GM21576 (cell line): ENCODE results near the gene PDZD2.
A peak's percentile ranks its signal among the peaks of the same experiment; 100 is the strongest.
"Not testable (repeated sequence)": the region's sequence is repeated elsewhere in the genome, so short reads cannot be mapped to it uniquely, and the experiment has no call there.

ENCODE experiments used
- ATAC-seq: cut with Tn5 transposase; IDR thresholded peaks from one replicate; pipeline ENCODE4 v1.9.1; 2021; ENCODE audit warnings: mild to moderate bottlenecking, moderate library complexity; ENCODE audit not compliant: unreplicated experiment

Gene PDZD2

DNA sequence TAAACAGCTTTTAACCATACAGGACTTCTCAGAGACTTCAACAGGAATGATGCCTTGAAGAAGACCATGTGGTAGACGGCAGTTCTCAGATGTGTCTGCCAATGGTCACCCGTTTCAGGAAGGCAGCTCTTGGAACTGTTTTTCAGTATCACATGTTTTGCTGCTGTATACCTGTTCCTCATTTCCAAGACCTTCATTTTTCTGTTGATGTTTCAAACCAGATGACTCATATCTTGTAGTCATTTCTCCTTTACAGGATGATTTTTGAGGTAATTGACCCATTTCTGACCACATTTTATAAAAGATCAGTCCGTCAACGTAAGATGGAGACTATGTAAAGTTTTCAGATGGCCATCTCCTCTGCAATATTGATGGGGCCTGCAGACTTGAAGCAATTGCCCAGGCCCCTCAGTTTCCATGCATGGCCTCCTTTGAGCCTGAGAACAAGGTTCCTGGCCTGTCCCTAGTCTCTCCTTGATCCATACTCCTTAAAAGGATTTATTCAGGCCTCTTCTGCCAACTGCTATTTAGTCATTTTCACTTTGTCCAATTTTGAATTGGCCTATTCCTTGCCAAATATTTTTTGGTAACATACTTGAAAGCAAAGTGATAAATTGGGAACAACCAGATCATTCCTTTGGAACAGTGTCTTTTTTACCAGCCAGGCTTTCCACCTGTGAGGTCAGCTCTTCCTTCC, 128.6 kb downstream of the PDZD2 start:
- ATAC-seq, result peak; percentile 27

DNA sequence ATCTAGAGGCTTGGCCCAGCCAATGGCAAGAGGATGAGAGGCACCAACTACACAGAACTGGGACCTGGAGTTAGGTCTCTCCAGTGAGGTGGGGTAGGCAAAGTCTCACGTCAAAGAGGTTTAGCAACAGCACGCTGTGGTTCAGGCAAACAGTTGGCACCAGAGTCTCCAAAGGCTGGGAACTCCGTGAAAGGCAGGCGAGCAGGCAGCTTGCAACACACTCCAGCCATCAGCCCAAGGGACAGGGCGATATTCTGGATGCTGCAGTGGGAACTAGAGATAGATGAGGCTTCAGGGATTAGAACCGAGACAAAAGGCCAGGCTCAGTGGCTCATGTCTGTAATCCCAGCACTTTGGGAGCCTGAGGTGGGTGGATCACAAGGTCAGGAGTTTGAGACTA, 129.1 kb downstream of the PDZD2 start:
- ATAC-seq, result no peak

DNA sequence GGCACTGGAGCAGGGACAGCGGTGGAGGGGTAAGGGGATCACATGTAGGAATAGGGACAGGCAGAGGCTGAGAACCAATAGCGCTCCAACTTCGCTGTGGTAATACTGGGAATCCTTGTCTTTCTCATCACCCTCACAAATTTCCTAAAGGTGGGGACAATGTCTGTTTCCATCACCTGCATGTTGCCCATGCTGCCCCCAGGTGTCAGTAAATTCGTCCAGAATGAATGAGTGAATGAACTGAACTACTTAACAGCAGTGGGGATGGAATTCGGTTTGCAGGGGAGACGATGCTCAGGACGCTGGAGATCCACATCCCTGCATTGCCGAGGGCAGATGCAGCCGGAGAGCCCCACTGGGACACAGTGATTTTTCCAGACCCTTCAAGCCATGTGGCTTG, 129.9 kb downstream of the PDZD2 start:
- ATAC-seq, result no peak

DNA sequence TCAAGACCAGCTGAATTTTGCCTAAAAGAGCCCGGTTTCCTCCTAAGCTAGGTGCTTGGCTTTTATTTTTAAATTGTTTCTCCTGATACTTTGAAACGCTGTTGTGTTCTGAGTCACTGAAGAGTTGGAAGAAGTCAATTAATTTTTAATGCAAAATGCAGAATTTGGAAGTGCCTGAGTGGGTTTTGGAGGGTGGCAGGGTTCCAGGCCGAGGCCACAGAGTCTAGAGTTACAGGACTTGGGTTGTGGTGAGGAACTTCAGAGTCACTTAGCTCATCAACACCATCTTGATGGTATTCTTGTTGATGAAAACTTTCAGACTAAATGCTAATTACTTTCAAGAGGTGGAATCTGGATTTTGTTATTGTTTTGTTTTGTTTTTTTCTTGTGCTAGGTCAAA, 130.6 kb downstream of the PDZD2 start:
- ATAC-seq, result no peak

DNA sequence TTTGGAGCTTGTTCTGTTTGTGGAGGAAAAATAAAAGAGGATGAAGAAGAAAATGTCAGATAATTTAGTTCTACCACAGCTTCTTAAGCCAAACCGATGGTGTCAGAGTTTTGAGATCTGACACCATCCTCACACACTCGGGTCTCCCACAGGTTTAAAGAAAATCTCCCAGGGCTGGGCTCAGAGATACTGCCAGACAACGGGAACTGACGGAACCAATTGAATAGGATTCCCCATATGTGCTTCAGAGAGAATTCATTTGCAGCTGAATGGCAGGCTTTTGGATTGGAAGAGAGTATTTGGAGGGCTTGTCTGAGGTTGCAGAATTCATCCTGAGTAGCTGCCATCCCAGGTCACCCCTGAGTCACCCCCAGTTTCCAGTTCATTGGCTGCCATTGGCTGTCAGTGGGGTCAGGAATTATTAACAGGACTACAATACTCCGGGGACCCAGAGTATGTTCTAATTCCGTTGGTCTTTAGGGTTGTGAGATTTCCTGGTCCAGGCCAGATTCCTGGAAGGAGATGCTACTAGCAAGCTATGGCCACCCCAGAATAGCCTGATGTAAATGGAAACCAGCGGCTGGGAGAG, 131.3 kb downstream of the PDZD2 start:
- ATAC-seq, result no peak

DNA sequence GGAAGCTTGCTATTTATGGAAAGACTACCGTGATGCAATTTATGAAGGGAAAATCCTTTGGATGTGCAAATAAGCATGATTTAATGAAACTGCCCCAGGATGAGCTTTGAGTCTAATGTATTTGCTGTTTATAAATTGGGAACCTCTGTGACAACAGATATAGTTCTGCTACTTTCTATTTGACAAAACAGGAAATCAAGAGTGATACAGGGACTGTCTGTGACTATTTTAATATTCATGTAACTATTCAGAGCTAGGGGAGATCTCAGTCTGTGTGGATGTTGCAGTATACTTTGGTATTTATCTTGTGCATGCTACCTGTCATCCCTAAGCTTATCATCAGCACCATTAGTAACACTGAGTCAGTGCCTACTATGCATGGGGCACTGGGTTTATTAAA, 132.1 kb downstream of the PDZD2 start:
- ATAC-seq, result peak; percentile 90

DNA sequence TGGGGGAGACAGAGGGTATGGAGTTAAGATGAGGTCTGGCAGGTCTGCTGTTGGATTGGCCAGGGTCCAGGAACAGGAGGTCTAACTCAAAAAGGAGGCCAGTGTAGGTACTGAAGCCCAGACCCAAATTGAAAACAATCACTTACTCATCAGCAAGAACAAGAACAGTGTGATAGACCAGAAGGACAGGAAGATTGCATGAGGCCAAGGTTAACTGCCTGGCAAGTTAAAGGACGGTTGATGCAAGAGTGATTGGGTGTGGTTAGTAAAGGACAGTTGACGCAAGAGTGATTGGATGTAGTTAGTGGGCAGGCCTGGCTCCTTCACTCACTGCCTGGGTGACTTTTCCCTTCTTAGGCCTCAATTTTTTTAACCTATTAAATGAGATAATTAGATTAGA, 132.6 kb downstream of the PDZD2 start:
- peak; percentile 15 for ATAC-seq

DNA sequence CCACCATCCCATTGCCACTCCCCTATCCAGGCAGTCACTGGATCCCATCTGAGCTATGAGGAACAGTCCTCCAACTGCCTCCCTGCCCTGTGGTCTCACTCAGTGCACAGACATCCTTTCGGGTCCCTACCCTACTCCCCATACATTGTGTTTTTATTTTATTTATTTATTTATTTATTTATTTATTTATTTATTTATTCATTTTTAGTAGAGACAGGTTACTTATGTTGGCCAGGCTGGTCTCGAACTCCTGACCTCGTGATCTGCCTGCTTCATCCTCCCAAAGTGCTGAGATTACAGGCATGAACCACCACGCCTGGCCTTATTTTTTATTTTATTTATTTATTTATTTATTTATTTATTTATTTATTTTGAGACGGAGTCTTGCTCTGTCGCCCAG, 137.4 kb downstream of the PDZD2 start:
- ATAC-seq, result not testable (repeated sequence)

DNA sequence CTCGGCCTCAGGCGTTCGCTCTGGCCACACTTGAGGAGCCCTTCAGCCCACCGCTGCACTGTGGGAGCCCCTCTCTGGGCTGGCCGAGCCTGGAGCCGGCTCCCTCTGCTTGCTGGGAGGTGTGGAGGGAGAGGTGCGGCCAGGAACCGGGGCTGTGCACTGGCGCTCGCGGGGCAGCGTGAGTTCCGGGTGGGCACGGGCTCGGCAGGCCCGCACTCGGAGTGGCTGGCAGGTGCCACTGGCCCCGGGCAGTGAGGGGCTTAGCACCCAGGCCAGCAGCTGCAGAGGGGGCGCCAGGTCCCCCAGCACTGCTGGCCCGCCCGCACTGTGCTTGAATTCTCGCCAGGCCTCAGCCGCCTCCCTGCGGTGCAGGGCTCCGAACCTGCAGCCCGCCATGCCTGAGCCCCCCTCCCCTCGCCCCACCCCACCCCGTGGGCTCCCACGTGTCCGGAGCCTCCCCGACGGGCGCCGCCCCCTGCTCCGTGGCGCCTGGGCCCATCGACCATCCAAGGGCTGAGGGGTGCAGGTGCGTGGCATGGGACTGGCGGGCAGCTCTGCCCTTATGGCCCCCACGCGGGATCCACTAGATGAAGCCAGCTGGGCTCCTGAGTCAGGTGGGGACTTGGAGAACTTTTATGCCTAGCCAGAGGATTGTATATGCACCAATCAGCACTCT, 138.2 kb downstream of the PDZD2 start:
- no peak for ATAC-seq

DNA sequence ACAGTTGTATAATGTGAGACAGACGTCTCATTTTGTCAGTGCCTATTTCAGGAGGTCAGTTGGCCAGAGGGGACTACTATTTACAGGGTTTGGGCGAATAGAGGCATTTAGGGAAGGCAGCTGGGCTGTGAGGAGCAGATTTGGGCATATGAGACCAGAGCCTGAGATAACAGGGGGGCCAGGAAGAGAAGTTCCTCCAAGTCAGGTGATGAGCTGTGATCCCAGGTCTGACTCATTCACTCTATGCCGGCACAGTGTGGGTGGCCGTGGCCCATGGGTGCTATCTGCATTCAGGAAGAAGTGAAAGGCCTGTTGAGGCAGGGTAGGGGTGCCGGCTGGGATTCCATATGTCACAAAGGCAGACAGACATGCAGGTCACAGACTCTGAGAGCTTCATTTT, 142.8 kb downstream of the PDZD2 start:
- no peak for ATAC-seq

DNA sequence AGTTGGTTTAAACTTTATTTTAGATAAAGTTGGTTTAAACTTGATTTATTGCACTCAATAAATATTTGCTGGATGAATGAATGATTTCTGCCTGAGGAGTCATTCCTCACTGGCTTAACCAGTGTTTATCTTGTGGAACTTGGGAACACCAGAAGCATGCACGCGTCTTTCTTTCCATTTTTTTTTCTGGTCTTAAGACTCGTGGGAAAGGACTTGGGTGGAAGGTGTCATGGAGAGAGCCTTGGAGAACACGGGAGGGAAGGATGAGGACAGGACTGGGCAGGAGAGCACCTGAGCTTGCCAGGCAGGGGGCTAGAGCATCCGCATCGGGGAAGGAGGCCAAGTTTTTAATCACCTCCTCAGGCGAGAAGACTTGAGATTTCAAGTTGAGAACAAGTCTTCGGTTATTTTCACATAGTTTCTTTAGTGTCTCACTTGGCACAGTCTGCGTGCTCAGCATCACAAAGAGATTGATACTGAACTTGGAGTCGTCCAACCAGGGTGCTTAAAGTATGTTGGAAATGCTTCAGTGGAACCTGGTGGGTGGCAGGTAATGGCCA, 144.2 kb downstream of the PDZD2 start:
- ATAC-seq, result no peak

DNA sequence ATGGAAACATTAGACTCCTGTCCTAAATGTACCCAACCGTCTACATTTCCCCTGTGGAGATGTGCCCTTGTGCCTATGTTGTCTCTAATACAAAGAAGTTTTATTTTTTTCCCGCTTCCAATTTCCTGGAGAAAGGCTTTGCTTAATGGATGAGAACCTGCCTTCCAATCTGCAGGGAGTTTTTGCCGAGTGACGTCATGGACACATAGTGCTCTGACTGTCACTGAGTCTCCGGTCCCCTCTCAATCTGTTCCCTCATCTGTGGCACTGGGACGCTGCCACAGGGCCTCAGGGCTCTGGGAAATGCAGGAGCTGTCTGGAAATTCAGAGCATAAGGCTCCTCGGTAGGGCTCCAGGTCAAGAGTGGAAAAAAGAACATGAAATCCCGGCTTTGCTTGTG, 144.8 kb downstream of the PDZD2 start:
- no peak for ATAC-seq

DNA sequence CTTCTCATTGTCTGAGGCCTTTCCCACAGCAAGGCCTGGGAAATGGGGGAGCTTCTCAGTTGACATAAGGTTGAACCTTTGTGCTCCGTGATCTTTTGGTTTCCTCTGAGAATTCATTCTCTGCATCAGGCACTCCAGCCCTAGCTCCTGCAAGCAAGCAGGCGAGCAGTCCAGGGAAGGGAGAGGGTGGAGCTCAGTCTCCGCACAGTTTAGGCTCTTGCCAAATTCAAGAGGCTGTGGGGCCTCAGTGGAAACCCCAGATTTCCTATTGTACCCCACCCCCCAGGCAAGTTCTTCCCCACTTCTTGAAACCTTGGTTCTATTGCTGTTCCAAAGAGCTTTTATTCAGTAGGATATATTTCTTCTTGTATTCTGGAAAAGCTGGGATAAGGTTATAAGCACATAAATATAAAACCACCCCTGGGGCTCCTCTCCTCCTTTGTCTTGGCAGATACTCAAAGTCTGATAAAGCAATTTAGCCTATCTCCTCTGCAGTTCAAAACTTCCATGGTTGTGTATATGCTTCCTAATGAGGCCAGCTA, 147.2 kb downstream of the PDZD2 start:
- ATAC-seq, result no peak

DNA sequence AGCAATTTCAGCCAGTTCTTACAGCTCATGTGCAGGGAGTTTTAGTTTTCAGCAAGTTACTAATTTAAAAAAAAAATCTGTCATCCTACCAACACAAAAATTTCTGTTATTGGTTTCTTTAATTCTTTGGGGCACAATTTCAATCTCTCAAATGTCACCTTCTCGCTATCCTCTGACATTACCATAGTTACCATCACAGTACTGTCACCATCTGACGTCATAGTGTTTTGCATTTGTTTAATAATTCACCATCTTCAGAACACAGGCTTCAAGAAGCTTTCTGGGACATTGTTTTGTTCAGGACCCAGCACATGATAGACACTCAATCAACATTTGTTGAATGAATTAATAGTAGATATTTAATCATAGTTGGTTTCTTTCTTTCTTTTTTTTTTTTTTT, 155.1 kb downstream of the PDZD2 start:
- ATAC-seq, result no peak

DNA sequence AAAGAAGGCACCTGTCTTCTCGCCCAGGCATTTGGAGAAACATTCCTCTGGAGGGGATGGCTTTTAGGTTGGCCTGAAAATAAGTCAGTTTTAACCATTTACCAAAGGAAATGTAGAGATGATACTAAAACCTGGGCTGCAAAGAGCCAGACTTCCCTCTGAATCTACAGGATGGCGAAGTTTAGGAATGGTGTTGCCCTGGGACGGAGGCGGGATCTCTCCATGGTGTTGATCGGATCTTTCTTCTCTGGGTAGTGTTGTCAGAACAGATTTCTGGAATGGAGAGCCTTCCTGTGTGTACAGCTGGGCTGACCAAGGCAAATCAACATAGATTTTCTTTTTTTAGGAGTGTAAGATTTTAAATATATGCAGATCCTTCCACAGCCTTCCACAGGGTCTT, 159.2 kb downstream of the PDZD2 start:
- no peak for ATAC-seq

DNA sequence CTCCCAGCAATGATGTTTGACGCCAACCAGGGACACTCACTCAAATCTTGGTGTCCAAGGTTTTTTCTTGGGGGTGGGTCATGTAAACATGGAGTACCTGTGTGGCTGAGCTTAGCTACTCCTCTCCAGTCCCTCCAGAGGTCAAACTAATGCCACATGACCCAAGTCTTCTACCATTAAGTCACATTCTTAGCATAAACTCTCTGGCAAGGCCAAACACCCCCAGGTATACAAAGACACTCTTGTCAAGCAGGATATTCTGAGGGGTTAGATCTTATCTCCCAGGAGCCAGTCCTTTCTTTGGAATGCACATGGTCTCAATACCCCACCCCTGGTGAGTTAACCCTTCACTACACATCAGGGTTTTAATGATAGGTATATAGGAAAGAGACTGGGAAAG, 161.4 kb downstream of the PDZD2 start:
- ATAC-seq, result no peak

DNA sequence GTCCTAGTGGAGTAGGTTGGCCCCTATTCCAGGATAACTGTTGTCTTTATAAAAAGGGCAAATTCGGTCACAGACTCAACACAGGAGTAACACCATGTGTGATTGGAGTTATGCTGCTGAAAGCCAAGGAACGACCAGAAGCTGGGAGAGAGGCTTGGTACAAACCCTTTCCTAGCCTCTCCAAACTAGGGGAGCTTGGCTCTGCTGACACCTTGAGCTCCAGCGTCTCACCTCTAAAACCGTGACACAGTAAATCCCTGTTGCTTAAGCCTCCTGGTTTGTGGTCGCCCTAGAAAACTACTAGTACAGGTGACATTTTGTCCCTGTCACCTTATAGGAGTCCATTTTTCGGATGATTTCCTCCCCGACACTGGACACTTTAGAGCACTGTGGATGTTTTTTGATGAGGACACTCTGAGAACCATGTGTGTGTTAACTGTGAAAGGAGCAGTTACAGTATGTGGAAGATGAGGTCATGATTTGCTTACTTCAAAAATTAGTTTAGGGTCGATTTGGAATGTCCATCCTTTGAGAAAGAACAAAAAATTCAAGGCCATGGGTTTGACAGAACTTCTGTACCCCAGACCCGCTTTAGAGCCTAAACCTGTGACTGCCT, 167.0 kb downstream of the PDZD2 start:
- ATAC-seq, result no peak

DNA sequence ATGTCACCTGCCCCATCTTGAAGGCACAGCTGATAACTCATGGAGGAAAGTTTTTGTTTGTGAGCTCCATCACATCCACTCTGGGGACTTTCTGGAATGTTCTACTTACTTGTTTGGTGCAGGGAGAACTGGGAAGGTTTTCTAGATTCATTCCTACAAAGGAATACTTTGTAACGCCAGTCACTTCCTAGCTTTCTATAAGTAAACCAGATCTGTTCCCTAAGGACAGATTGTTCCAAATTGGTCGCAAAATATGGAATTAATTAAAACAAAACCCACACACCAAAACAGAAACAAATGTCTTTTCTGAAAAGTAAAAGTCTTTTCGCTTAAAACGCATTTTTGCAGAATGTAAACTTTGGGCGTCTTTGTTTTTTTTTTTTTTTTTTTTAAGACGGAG, 167.6 kb downstream of the PDZD2 start:
- ATAC-seq, result no peak

DNA sequence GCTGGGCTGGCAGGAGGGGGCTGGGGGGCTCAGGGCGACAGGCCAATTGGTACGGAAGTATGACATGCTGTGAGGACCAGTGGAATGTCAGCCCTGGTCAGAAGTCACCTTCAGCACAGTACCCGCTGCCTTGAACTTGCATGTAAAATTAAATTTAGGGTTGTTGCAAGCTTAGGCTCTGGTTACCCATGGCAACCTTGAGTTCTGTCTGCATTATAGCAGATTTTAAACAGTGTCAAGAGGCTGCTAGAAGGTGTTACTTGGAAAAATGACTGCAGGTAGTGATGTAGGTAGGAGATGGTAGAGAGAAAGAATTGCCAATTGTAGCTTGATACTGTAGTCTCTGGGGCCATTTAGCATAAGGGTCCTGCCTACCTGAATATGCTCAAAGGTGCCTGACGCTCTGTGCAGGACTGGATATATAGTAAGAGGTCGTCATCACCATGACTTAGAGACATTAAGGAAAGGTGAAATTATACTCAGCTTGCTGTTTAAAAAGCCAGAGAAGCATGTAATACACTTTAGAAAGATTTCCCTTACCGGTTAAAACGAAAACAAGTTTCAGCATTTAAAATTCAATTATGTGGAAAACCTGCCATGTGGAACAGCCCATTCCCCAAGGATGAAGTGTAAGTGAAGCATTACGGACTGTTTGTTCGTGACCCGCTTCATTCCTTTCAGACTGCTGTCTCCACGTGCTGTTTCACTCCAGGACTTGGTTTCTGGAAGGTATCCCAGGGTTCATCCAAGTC, 169.0 kb downstream of the PDZD2 start:
- ATAC-seq, result no peak

DNA sequence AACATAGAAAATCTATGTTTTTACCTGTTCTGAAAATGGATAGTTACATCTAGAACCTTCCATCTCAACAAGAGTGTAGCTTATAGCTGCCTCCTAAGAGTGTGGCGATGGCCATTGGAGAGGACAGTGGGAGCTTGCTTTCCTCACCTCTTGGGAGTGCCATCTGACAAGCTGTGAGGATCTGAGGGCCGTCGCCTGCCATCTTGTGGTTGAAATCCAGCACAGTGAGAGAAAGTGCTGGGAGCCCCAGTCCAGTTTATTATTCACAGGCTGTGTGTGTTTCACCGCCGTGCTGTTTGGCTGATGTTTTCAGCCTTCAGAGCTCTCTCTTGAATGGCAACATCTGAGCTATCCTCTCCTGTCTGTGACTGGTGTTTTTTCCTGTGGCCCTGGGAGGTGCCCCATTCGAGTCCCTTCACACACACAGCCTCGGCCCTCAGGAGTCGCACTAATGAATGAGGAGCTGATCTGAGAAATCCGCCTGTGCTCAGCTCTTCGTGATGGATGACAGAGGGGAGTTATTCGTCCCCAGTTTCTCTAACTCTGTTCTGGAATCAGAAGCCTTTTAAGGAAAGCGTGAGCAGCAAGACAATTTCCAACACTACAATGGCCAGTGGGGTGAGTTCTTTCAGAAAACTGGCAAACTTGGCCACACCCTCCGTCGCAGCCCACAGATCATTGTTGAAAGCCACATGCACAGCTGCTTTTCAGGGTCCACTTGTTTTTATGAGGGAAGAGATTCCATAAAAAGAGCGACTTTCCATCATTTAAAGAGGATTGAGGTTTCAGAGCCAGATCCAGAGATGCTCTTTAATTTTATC, 170.3 kb downstream of the PDZD2 start:
- ATAC-seq, result peak; percentile 53
